HEK293 (cell line): ENCODE measurements around the gene TTL.

Experiments used
- CTCF ChIA-PET: fragments of 350-600 bp; formaldehyde crosslinking; extraction: SDS; loops from one replicate; lab custom pipeline; 2021; ENCODE audit warnings: antibody characterized with exemption; lab: Yijun Ruan, JAX
- POLR2A ChIA-PET: fragments of 300-600 bp; formaldehyde crosslinking; extraction: SDS; loops from one replicate; lab custom pipeline; 2020; ENCODE audit warnings: antibody characterized with exemption, inconsistent platforms; lab: Yijun Ruan, JAX
- H3K27ac ChIP-seq: fragments of 200-500 bp; sonication (Bioruptor generic); 2 replicates; pipeline ENCODE4 v1.5.1; 2014; ENCODE audit warnings: low read depth, low read length, control low read depth, inconsistent platforms; ENCODE audit errors: extremely low read depth
- H3K36me3 ChIP-seq, 2 experiments: fragments of 200-500 bp in 1 of 2; sonication (Bioruptor generic) in 1 of 2; 1 replicate in 1 of 2; 2 replicates in 1 of 2; pipeline ENCODE4 v1.5.1; 2014 to 2017; ENCODE audit warnings: inconsistent platforms in 2 of 2, low read length in 2 of 2; ENCODE audit not compliant: control insufficient read depth in 2 of 2, insufficient read depth in 1 of 2
- H3K4me1 ChIP-seq: fragments of 200-500 bp; sonication (Bioruptor generic); 2 replicates; pipeline ENCODE4 v1.5.1; 2014; ENCODE audit warnings: mild to moderate bottlenecking, low read length, inconsistent platforms; ENCODE audit not compliant: control insufficient read depth, insufficient read depth
- H3K4me3 ChIP-seq: 2 replicates; pipeline ENCODE4 v1.5.1; 2011; ENCODE audit warnings: low read depth, mild to moderate bottlenecking, control low read depth, low read length, moderate library complexity
- H3K9me3 ChIP-seq: fragments of 200-500 bp; sonication (Bioruptor generic); 2 replicates; pipeline ENCODE4 v1.5.1; 2014; ENCODE audit warnings: low read depth, low read length, inconsistent platforms; ENCODE audit not compliant: control insufficient read depth, insufficient read depth
- BCL11A ChIP-seq: fragments of 450-650 bp; formaldehyde crosslinking; IDR thresholded peaks from 2 replicates; pipeline ENCODE4 v1.5.1; 2016; ENCODE audit warnings: low read depth, missing biosample characterization, missing genetic modification characterization
- BCL11B ChIP-seq: fragments of 450-650 bp; formaldehyde crosslinking; IDR thresholded peaks from 2 replicates; pipeline ENCODE4 v1.5.1; 2016; ENCODE audit warnings: low read depth, missing biosample characterization, missing genetic modification characterization
- GLI2 ChIP-seq: fragments of 450-650 bp; formaldehyde crosslinking; IDR thresholded peaks from 2 replicates; pipeline ENCODE4; 2017; ENCODE audit warnings: missing biosample characterization, missing genetic modification characterization, low read depth, borderline replicate concordance
- HOXA7 ChIP-seq: sonication (generic); formaldehyde crosslinking; IDR thresholded peaks from 2 replicates; pipeline ENCODE4 v1.8.1; 2022; ENCODE audit warnings: missing genetic modification reagents, borderline replicate concordance
- KLF17 ChIP-seq: fragments of 450-650 bp; formaldehyde crosslinking; IDR thresholded peaks from 2 replicates; pipeline ENCODE4 v1.5.1; 2016; ENCODE audit warnings: missing biosample characterization, missing genetic modification characterization
- KLF9 ChIP-seq: fragments of 450-650 bp; formaldehyde crosslinking; IDR thresholded peaks from 2 replicates; pipeline ENCODE4 v1.5.1; 2016; ENCODE audit warnings: missing biosample characterization, missing genetic modification characterization, low read depth
- ZBTB48 ChIP-seq: fragments of 450-650 bp; formaldehyde crosslinking; IDR thresholded peaks from 2 replicates; pipeline ENCODE4 v1.5.1; 2016; ENCODE audit warnings: missing biosample characterization, missing genetic modification characterization
- ZFP37 ChIP-seq: fragments of 450-650 bp; formaldehyde crosslinking; IDR thresholded peaks from 2 replicates; pipeline ENCODE4 v1.5.1; 2016; ENCODE audit warnings: missing biosample characterization, missing genetic modification characterization
- ZFP41 ChIP-seq: fragments of 450-650 bp; formaldehyde crosslinking; IDR thresholded peaks from 2 replicates; pipeline ENCODE4 v1.5.1; 2016; ENCODE audit warnings: missing biosample characterization, missing genetic modification characterization, borderline replicate concordance
- ZNF175 ChIP-seq: fragments of 450-650 bp; formaldehyde crosslinking; IDR thresholded peaks from 2 replicates; pipeline ENCODE4 v1.5.1; 2016; ENCODE audit warnings: missing biosample characterization, missing genetic modification characterization
- ZNF214 ChIP-seq: fragments of 450-650 bp; formaldehyde crosslinking; IDR thresholded peaks from 2 replicates; pipeline ENCODE4 v1.5.1; 2017; ENCODE audit warnings: missing biosample characterization, mild to moderate bottlenecking, missing genetic modification characterization, borderline replicate concordance
- ZNF26 ChIP-seq: fragments of 450-650 bp; formaldehyde crosslinking; IDR thresholded peaks from 2 replicates; pipeline ENCODE4 v1.5.1; 2016; ENCODE audit warnings: missing biosample characterization, missing genetic modification characterization
- ZNF274 ChIP-seq, 2 experiments: fragments of 200-500 bp in 1 of 2; fragments of 450-650 bp in 1 of 2; sonication (Bioruptor generic) in 1 of 2; formaldehyde crosslinking in 1 of 2; IDR thresholded peaks; 2 replicates each; pipeline versions ENCODE4 v1.5.1 to v1.6.1; 2014 to 2016; ENCODE audit warnings: borderline replicate concordance in 1 of 2, inconsistent platforms in 1 of 2, low read length in 1 of 2, missing biosample characterization in 1 of 2, missing genetic modification characterization in 1 of 2
- ZNF416 ChIP-seq: fragments of 450-650 bp; formaldehyde crosslinking; IDR thresholded peaks from 2 replicates; pipeline ENCODE4 v1.5.1; 2016; ENCODE audit warnings: missing biosample characterization, missing genetic modification characterization
- ZNF514 ChIP-seq: fragments of 450-650 bp; formaldehyde crosslinking; IDR thresholded peaks from 2 replicates; pipeline ENCODE4 v1.5.1; 2016; ENCODE audit warnings: missing biosample characterization, missing genetic modification characterization
- ZNF521 ChIP-seq: fragments of 450-650 bp; formaldehyde crosslinking; IDR thresholded peaks from 2 replicates; pipeline ENCODE4 v1.5.1; 2017; ENCODE audit warnings: missing biosample characterization, mild to moderate bottlenecking, missing genetic modification characterization
- ZNF544 ChIP-seq: fragments of 450-650 bp; formaldehyde crosslinking; IDR thresholded peaks from 2 replicates; pipeline ENCODE4 v1.5.0; 2017; ENCODE audit warnings: missing biosample characterization, missing genetic modification characterization
- ZNF558 ChIP-seq: fragments of 450-650 bp; formaldehyde crosslinking; IDR thresholded peaks from 2 replicates; pipeline ENCODE4 v1.5.1; 2016; ENCODE audit warnings: missing biosample characterization, missing genetic modification characterization
- ZNF600 ChIP-seq: fragments of 450-650 bp; formaldehyde crosslinking; IDR thresholded peaks from 2 replicates; pipeline ENCODE4 v1.5.1; 2016; ENCODE audit warnings: missing biosample characterization, missing genetic modification characterization
- ZNF621 ChIP-seq: fragments of 450-650 bp; formaldehyde crosslinking; IDR thresholded peaks from 2 replicates; pipeline ENCODE4 v1.5.1; 2017; ENCODE audit warnings: missing biosample characterization, missing genetic modification characterization
- ZNF830 ChIP-seq: fragments of 450-650 bp; IDR thresholded peaks from 2 replicates; pipeline ENCODE4 v1.5.0; 2018; ENCODE audit warnings: missing biosample characterization, missing genetic modification characterization, low read depth, mild to moderate bottlenecking, moderate library complexity
- TF ChIP-seq, protein P1 (sequence below): fragments of 450-650 bp; formaldehyde crosslinking; IDR thresholded peaks from 2 replicates; pipeline ENCODE4 v1.5.1; 2016; ENCODE audit warnings: missing biosample characterization, missing genetic modification characterization
- TF ChIP-seq, protein P2 (sequence below): fragments of 450-650 bp; formaldehyde crosslinking; IDR thresholded peaks from 2 replicates; pipeline ENCODE4 v1.5.1; 2016; ENCODE audit warnings: missing biosample characterization, missing genetic modification characterization

Gene TTL

GRCh38 chr2:112462178-112462577 lies 19.8 kb upstream of the TTL start:
- TF ChIP-seq BCL11B (tag by site-specific recombination) (no peak), ZNF514 (tag by site-specific recombination) (no peak), ZBTB48 (no peak), ZNF544 (tag by site-specific recombination) (no peak), ZNF175 (tag by site-specific recombination) (no peak), ZNF521 (tag by site-specific recombination) (no peak), GLI2 (tag by site-specific recombination) (no peak), KLF17 (tag by site-specific recombination) (no peak), ZNF274 (IDR thresholded peaks at IDR 0.05; ENCODE audit: low read length) (no peak), ZNF274 (tag by site-specific recombination; IDR thresholded peaks at IDR 0.05; ENCODE audit: borderline replicate concordance) (no peak), ZNF416 (tag by site-specific recombination) (no peak), ZFP37 (tag by site-specific recombination) (no peak), KLF9 (tag by site-specific recombination) (no peak), ZNF214 (tag by site-specific recombination) (no peak), BCL11A (tag by site-specific recombination) (no peak), ZNF600 (no peak), ZNF26 (tag by site-specific recombination) (no peak), ZNF830 (no peak)
- TF ChIP-seq, protein P1, sequence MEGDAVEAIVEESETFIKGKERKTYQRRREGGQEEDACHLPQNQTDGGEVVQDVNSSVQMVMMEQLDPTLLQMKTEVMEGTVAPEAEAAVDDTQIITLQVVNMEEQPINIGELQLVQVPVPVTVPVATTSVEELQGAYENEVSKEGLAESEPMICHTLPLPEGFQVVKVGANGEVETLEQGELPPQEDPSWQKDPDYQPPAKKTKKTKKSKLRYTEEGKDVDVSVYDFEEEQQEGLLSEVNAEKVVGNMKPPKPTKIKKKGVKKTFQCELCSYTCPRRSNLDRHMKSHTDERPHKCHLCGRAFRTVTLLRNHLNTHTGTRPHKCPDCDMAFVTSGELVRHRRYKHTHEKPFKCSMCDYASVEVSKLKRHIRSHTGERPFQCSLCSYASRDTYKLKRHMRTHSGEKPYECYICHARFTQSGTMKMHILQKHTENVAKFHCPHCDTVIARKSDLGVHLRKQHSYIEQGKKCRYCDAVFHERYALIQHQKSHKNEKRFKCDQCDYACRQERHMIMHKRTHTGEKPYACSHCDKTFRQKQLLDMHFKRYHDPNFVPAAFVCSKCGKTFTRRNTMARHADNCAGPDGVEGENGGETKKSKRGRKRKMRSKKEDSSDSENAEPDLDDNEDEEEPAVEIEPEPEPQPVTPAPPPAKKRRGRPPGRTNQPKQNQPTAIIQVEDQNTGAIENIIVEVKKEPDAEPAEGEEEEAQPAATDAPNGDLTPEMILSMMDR: no peak
- TF ChIP-seq, protein P2, sequence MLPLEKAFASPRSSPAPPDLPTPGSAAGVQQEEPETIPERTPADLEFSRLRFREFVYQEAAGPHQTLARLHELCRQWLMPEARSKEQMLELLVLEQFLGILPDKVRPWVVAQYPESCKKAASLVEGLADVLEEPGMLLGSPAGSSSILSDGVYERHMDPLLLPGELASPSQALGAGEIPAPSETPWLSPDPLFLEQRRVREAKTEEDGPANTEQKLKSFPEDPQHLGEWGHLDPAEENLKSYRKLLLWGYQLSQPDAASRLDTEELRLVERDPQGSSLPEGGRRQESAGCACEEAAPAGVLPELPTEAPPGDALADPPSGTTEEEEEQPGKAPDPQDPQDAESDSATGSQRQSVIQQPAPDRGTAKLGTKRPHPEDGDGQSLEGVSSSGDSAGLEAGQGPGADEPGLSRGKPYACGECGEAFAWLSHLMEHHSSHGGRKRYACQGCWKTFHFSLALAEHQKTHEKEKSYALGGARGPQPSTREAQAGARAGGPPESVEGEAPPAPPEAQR: no peak
- POLR2A ChIA-PET: interaction anchor here (0.7 kb wide), 1 partner anchor 78 kb away, joined by 3 read pairs; no protein-coding TSS in a partner anchor
- Histone ChIP-seq H3K27ac (no peak overlapping the region), H3K9me3 (no peaks in the 10 kb centered on the region), H3K4me1 (no peaks in the 10 kb centered on the region), H3K4me3 (no peak overlapping the region), H3K36me3 (no peaks in the 10 kb centered on the region)
- CTCF ChIA-PET: interaction anchor here (0.8 to 1.0 kb wide), 2 partner anchors 17 to 480 kb away, joined by 3 to 5 read pairs; no protein-coding TSS in a partner anchor

DNA sequence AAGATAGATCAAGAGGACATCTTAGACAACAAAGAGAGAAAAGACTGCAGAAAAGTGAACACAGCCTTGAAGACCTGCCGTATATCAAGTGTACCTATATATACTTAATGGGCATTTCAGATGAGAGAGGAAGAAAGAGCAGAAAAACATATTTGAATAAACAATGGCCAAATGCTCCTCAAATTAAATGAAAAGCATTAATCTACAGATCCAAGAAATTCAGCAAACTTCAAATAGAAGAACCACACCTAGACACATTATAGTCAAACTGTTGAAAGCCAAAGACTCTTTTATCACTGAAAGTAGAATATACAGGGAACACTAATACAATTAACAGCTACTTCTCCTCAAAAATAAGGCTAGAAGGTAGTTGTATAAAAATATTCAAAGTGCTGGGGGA lies 18.7 kb upstream of the TTL start:
- TF ChIP-seq ZNF621 (tag by site-specific recombination) (no peak), ZNF558 (tag by site-specific recombination) (peak; percentile 95), ZFP41 (tag by site-specific recombination) (no peak), HOXA7 (no peak)
- Histone ChIP-seq H3K27ac (no peak overlapping the region), H3K9me3 (no peaks in the 10 kb centered on the region), H3K4me3 (no peak overlapping the region), H3K36me3 (no peaks in the 10 kb centered on the region), H3K4me1 (no peaks in the 10 kb centered on the region)
- ChIA-PET CTCF (no interaction called here), POLR2A (no interaction called here)
